CD4-positive, alpha-beta T cell (primary cell): ENCODE measurements around the gene PSAPL1. TPM values are rescaled to one million over a fixed set of nuclear protein-coding genes. Genes with fewer than 3 reads are reported as not detected.

ENCODE experiments used
- ATAC-seq: fragments of 200-7000 bp; cut with Tn5 transposase; one replicate; pipeline ENCODE4 v1.10.0; 2022; ENCODE audit warnings: mild to moderate bottlenecking; ENCODE audit not compliant: poor library complexity
- CTCF ChIA-PET: fragments of 350-600 bp; sonication (Branson Sonifier 250); formaldehyde crosslinking; loops from one replicate; lab custom pipeline; 2021; ENCODE audit warnings: antibody characterized with exemption, inconsistent platforms; lab: Charles Lee
- POLR2A ChIA-PET: fragments of 350-600 bp; sonication (Branson Sonifier 250); formaldehyde crosslinking; loops from one replicate; lab custom pipeline; 2021; ENCODE audit warnings: antibody characterized with exemption, inconsistent platforms; lab: Charles Lee
- DNase-seq, 14 experiments: peaks; one replicate each; pipeline ENCODE4 v3.0.0-alpha.2; 2013 to 2020; ENCODE audit warnings: mixed read lengths in 2 of 14
- H3K27ac ChIP-seq, 2 donors: one replicate each; pipeline versions ENCODE4 v1.5.1 to v1.7.0; 2013; ENCODE audit warnings: low read length in 2 of 2, low read depth in 1 of 2, mild to moderate bottlenecking in 1 of 2
- H3K27me3 ChIP-seq, 2 experiments: 1 replicate in 1 of 2; 2 replicates in 1 of 2; pipeline versions ENCODE4 v1.6.1 to v1.7.0; 2013; ENCODE audit warnings: low read length in 2 of 2, control low read depth in 1 of 2, mild to moderate bottlenecking in 1 of 2, moderate library complexity in 1 of 2; ENCODE audit not compliant: insufficient read depth in 2 of 2, control insufficient read depth in 1 of 2
- H3K36me3 ChIP-seq: one replicate; pipeline ENCODE4 v1.6.1; 2013; ENCODE audit warnings: low read length, control low read depth; ENCODE audit not compliant: insufficient read depth
- H3K4me1 ChIP-seq: one replicate; pipeline ENCODE4 v1.6.1; 2013; ENCODE audit warnings: low read length, control low read depth; ENCODE audit not compliant: insufficient read depth
- H3K4me3 ChIP-seq: one replicate; pipeline ENCODE4 v1.5.1; 2013; ENCODE audit warnings: mild to moderate bottlenecking, low read length, moderate library complexity
- H3K9me3 ChIP-seq, 2 experiments: 1 replicate in 1 of 2; 2 replicates in 1 of 2; pipeline versions ENCODE4 v1.6.1 to v1.7.0; 2013; ENCODE audit warnings: low read length in 2 of 2, mild to moderate bottlenecking in 2 of 2, control low read depth in 1 of 2, moderate library complexity in 1 of 2; ENCODE audit not compliant: control insufficient read depth in 1 of 2, insufficient read depth in 1 of 2
- H3K27ac Mint-ChIP-seq: one replicate; pipeline ENCODE4 v1.8.0; 2020; ENCODE audit warnings: mixed read lengths
- H3K27me3 Mint-ChIP-seq: one replicate; pipeline ENCODE4 v1.8.0; 2021; ENCODE audit warnings: mixed read lengths
- H3K36me3 Mint-ChIP-seq: one replicate; pipeline ENCODE4 v1.8.0; 2021; ENCODE audit warnings: low read depth, mixed read lengths
- H3K4me1 Mint-ChIP-seq: one replicate; pipeline ENCODE4 v1.8.0; 2021; ENCODE audit warnings: low read depth, mixed read lengths
- H3K4me3 Mint-ChIP-seq: one replicate; pipeline ENCODE4 v1.8.0; 2020; ENCODE audit warnings: mild to moderate bottlenecking, mixed read lengths
- H3K9me3 Mint-ChIP-seq: one replicate; pipeline ENCODE4 v1.8.0; 2020; ENCODE audit warnings: mixed read lengths
- intact Hi-C, 2 experiments: fragments of 100-400 bp; cut with DNase I in 1 of 2; cut with micrococcal nuclease in 1 of 2; formaldehyde crosslinking; loops; one replicate each; pipeline versions ENCODE4 v1.15.1 to v1.9.0; 2023 to 2025; cut with DNase I, micrococcal nuclease
- total RNA-seq, 174 experiments: library from RNA in 2 of 174; stranded (reverse) in 2 of 174; gene quantifications; one replicate each; pipeline ENCODE4 v1.2.3 and lab custom pipeline; 2021 to 2026
- TF ChIP-seq, protein P1 (sequence below): fragments of 200-600 bp; IDR thresholded peaks from one replicate; pipeline ENCODE4 v1.8.0; 2022; ENCODE audit warnings: antibody characterized with exemption, mild to moderate bottlenecking

PSAPL1 gene
- total RNA-seq, 2 experiments from 2014 or later: not detected

DNA sequence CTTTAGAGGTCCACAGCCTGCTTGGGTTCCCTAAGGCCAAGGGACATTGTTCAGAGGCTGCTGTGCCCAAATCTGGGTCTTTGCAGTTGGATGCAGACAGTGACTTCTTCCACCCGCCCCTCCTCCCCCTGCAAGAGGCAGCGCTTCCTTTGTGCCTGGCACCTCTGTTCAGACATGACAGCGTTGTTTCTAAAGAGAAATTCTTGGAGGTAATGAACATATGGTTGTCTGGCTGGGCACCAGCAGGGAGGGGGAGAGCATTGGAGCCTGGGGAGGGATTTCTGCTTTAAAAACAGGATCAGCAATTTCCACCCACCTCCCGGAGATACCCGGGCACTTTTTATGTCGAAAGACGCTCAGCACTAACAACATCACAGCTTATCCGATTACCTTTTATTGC, 51.5 kb downstream of the PSAPL1 start:
- POLR2A ChIA-PET: no interaction called here
- CTCF ChIA-PET: no interaction called here
- H3K4me3 ChIP-seq: no peak overlapping the region
- H3K4me3 Mint-ChIP-seq: no peak overlapping the region
- ATAC-seq (no peak), DNase-seq (no peak)
- TF ChIP-seq, protein P1, sequence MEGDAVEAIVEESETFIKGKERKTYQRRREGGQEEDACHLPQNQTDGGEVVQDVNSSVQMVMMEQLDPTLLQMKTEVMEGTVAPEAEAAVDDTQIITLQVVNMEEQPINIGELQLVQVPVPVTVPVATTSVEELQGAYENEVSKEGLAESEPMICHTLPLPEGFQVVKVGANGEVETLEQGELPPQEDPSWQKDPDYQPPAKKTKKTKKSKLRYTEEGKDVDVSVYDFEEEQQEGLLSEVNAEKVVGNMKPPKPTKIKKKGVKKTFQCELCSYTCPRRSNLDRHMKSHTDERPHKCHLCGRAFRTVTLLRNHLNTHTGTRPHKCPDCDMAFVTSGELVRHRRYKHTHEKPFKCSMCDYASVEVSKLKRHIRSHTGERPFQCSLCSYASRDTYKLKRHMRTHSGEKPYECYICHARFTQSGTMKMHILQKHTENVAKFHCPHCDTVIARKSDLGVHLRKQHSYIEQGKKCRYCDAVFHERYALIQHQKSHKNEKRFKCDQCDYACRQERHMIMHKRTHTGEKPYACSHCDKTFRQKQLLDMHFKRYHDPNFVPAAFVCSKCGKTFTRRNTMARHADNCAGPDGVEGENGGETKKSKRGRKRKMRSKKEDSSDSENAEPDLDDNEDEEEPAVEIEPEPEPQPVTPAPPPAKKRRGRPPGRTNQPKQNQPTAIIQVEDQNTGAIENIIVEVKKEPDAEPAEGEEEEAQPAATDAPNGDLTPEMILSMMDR: no peak
- peaks cover 18% of the 10 kb centered on the region for H3K27me3 Mint-ChIP-seq
- no peak overlapping the region for H3K27ac ChIP-seq
- no peaks in the 10 kb centered on the region for H3K36me3 ChIP-seq
- H3K4me1 Mint-ChIP-seq: no peaks in the 10 kb centered on the region
- peaks cover 0 to 29% of the 10 kb centered on the region in 2 experiments for H3K9me3 ChIP-seq
- H3K9me3 Mint-ChIP-seq: no peaks in the 10 kb centered on the region
- intact Hi-C loops: no loop called here
- H3K4me1 ChIP-seq: no peaks in the 10 kb centered on the region
- no peak overlapping the region for H3K27ac Mint-ChIP-seq
- peaks cover 19 to 23% of the 10 kb centered on the region in 2 experiments for H3K27me3 ChIP-seq
- H3K36me3 Mint-ChIP-seq: no peaks in the 10 kb centered on the region

DNA sequence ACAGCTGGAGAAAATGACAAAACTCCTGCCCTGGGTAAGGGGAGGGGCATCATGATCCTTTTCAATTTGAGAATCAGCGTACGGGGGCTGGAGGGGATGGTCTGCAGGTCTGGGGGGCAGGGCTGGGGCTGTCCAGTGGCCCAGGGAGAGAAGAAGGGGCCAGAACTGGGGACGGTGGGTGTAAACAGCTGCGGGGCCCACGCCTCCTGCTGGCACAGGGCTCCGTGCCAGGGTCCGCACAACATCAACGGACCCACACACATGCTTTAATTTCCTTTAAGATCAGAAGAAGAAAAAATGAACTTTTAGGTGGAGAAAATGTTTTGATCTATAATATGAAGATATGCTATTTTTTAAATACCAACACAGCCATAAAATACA, 52.1 kb downstream of the PSAPL1 start:
- CTCF ChIA-PET: no interaction called here
- Mint-ChIP-seq H3K36me3 (no peaks in the 10 kb centered on the region), H3K27ac (no peak overlapping the region), H3K27me3 (peaks cover 25% of the 10 kb centered on the region), H3K4me1 (no peaks in the 10 kb centered on the region), H3K9me3 (no peaks in the 10 kb centered on the region), H3K4me3 (no peak overlapping the region)
- Histone ChIP-seq H3K4me1 (no peaks in the 10 kb centered on the region), H3K4me3 (no peak overlapping the region), H3K9me3 (peaks cover 0 to 29% of the 10 kb centered on the region in 2 experiments), H3K27ac (no peak overlapping the region), H3K27me3 (peaks cover 19 to 23% of the 10 kb centered on the region in 2 experiments), H3K36me3 (no peaks in the 10 kb centered on the region)
- ATAC-seq (no peak), DNase-seq (no peak)
- TF ChIP-seq, protein P1: no peak
- POLR2A ChIA-PET: no interaction called here
- intact Hi-C loops: no loop called here

DNA sequence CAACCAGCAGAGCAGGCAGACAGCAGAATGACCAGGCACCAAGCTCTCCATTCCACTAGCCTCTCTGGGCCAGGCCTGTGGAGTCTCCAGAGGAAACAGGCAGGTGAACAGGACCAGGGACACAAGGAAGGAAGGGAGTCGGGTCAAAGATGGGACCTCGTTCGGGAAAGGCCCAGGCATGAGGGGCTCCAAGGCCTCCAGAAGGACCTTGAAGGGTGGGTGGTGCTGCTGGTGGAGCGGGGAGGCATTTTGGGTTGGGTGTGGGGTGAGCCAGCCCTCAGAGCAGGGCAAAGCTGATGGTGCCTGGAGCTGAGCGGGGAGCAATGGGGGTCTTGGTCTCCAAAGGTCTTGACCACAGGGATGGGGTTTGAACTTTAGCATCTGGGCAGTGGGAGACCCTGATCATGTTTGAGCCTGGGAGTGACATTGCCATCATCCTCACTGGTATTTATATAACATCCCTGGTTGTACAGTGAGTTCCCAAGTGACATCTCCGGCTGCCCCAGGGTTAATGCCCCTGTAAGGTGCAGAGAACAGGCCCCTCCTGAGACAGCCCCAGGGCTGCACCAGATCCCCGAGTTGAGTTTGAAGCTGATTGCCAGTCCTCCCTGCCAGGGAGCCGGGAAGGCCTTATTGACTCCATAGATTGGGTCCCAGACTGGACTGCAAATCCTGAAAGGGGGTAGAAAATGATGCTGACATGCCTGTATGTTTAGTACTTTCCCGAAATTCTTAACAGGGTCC, 52.7 kb downstream of the PSAPL1 start:
- intact Hi-C loops: no loop called here
- no peaks in the 10 kb centered on the region for H3K36me3 Mint-ChIP-seq
- peaks cover 30% of the 10 kb centered on the region for H3K27me3 Mint-ChIP-seq
- H3K9me3 Mint-ChIP-seq: no peaks in the 10 kb centered on the region
- ChIA-PET POLR2A (no interaction called here), CTCF (no interaction called here)
- peak in 1 of 14 experiments; percentile 28 for DNase-seq
- Histone ChIP-seq H3K9me3 (peaks cover 0 to 29% of the 10 kb centered on the region in 2 experiments), H3K27me3 (peaks cover 23 to 24% of the 10 kb centered on the region in 2 experiments), H3K27ac (no peak overlapping the region), H3K36me3 (no peaks in the 10 kb centered on the region), H3K4me1 (no peaks in the 10 kb centered on the region), H3K4me3 (no peak overlapping the region)
- TF ChIP-seq, protein P1: no peak
- ATAC-seq: no peak
- H3K4me1 Mint-ChIP-seq: no peaks in the 10 kb centered on the region
- no peak overlapping the region for H3K27ac Mint-ChIP-seq
- no peak overlapping the region for H3K4me3 Mint-ChIP-seq
